ENCODE results near the gene EML6. TPM values are rescaled to one million over a fixed set of nuclear protein-coding genes. Genes with fewer than 3 reads are reported as not detected.
A peak's percentile ranks its signal among the peaks of the same experiment; 100 is the strongest.

The EML6 gene
- total RNA-seq (0.59 TPM), polyA plus RNA-seq (under 1 TPM in 3 of 4 donors, not detected in 1; 0.06 to 0.45 (median 0.22) TPM)

DNA sequence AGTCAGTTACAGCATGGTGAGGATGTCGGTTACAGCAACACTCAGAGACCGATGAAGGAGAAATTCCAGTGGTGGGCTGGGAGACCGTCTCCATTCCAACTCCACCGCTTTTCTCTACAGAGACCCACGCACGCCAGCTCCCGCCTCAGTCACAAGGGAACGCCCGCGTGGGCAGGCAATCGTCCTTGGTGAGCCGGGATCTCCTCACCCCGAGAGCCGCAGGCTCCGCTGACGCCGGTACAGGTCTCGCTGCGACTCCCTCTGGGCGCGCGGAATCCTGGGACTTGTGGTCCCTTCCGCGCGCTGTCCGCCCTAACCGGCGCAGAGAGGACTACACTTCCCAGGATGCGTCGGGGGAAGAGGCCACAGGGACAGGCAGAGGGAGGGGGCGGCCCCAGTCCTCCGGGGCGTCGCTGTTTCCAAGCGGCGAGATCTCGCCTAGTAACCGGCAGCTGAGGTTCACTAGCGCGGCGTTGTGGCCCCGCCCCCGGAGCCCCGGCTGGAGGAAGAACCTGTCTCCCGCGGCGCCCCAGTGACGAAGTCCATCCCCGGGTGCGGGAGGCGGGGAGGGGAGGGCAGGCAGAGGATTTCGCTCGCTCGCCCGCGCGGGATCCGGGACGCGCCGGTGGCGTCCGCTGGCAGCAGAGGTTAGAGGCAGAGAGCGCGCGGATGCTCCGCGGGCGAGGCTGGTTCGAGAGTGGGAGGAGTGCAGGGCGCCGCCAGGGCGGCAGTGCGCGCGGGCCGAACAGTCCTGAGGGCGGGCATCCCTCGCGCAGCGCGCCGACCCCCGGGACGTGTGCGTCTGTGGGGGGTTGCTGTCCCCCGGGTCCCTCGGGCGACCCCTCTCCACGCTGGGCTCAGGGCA, at the start of gene EML6:
TSS of gene EML6 (plus strand) at position 532 of the 865 bp plus-strand sequence. CDS start 1,400 bp downstream, outside the sequence.
- peaks cover 22% of the 10 kb centered on the region for H3K4me1 ChIP-seq (ENCODE audit: control insufficient read depth, insufficient read depth, low read length, poor library complexity, severe bottlenecking)
- ATAC-seq (ENCODE audit: low read depth in 2 of 2) (peak; percentile 98), DNase-seq (peak; percentile 98 to 99 (median 98))
- peaks cover 4 to 21% (median 11%) of the 10 kb centered on the region in 4 donors for H3K4me1 Mint-ChIP-seq
- H3K27ac Mint-ChIP-seq: peak within 1 kb of the TSS; percentile 34 to 72 (median 63)
- peak within 1 kb of the TSS; percentile 94 for H3K4me3 ChIP-seq (ENCODE audit: low read depth, low read length)
- no peaks in the 10 kb centered on the region for H3K9me3 ChIP-seq (ENCODE audit: control insufficient read depth in 2 of 2, low read length in 2 of 2)
- peak within 1 kb of the TSS; percentile 60 for H3K27ac ChIP-seq (ENCODE audit: insufficient read depth, low read length, poor library complexity, severe bottlenecking)
- peak within 1 kb of the TSS; percentile 89 to 97 (median 92) for H3K4me3 Mint-ChIP-seq
- H3K27me3 Mint-ChIP-seq: peaks cover 55% of the 10 kb centered on the region
- peaks cover 0 to 4% (median 0%) of the 10 kb centered on the region in 7 donors for H3K9me3 Mint-ChIP-seq
- H3K36me3 Mint-ChIP-seq: no peaks in the 10 kb centered on the region
- H3K36me3 ChIP-seq (ENCODE audit: control insufficient read depth, insufficient read depth, low read length): no peaks in the 10 kb centered on the region
- H3K27me3 ChIP-seq (ENCODE audit: control insufficient read depth, insufficient read depth, low read length): peaks cover 34% of the 10 kb centered on the region

DNA sequence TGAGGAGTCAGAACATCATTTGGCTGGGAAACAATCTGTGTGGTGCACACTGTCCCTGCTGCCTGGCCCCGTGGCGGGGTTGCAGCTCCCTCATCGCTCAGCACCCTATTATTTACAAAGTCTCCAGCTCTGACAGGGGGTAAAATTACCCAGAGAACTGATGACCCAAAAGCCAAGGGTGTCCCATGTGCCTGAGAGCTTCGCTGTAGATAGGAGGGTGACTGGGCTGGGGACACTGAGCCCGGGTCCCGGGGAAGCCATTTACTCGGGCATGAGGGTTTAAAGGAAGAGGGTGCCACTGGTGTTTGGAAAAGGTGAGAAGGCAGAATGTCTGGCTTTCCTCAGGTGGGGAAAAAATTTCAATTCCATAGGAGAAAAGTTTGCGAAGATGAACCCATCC, 48.2 kb upstream of the EML6 start:
- H3K9me3 Mint-ChIP-seq: peaks cover 0 to 1% (median 0%) of the 10 kb centered on the region in 7 donors
- Histone ChIP-seq H3K27ac (ENCODE audit: insufficient read depth, low read length, poor library complexity, severe bottlenecking) (no peak overlapping the region), H3K27me3 (ENCODE audit: control insufficient read depth, insufficient read depth, low read length) (peaks cover 3% of the 10 kb centered on the region)

DNA sequence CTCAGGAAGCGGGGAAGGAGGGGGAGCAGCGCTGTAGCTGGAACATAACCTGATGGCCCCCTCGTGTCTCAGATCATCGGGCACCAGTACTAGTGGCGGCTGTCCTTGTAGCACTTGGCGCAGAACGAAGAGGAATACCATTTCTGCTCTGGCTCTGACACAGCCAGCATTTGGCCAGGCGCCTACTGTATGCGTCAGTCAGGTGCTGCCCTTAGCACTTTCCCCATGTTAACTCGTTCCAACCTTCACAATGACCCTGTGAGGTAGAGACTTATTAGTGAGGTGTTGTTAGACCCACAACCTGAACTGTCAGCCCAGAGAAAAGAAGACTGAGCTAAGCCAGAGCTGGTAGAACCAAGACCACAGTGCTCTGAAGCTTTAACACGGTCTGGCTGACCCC, 47.7 kb upstream of the EML6 start:
- peaks cover 3% of the 10 kb centered on the region for H3K27me3 ChIP-seq (ENCODE audit: control insufficient read depth, insufficient read depth, low read length)
- H3K27ac ChIP-seq (ENCODE audit: insufficient read depth, low read length, poor library complexity, severe bottlenecking): no peak overlapping the region
- H3K36me3 ChIP-seq (ENCODE audit: control insufficient read depth, insufficient read depth, low read length): no peaks in the 10 kb centered on the region
- Mint-ChIP-seq H3K9me3 (peaks cover 0 to 1% (median 0%) of the 10 kb centered on the region in 7 donors), H3K4me3 (no peak overlapping the region), H3K27me3 (peaks cover 17% of the 10 kb centered on the region), H3K27ac (no peak overlapping the region), H3K36me3 (peaks cover 5% of the 10 kb centered on the region), H3K4me1 (peaks cover 0 to 17% (median 11%) of the 10 kb centered on the region in 4 donors)
- ATAC-seq (ENCODE audit: low read depth in 2 of 2) (no peak), DNase-seq (no peak)
- peaks cover 9% of the 10 kb centered on the region for H3K4me1 ChIP-seq (ENCODE audit: control insufficient read depth, insufficient read depth, low read length, poor library complexity, severe bottlenecking)
- H3K9me3 ChIP-seq (ENCODE audit: control insufficient read depth in 2 of 2, low read length in 2 of 2): no peaks in the 10 kb centered on the region
- H3K4me3 ChIP-seq (ENCODE audit: low read depth, low read length): no peak overlapping the region

More for the DNA sequence above, 48.2 kb upstream of the EML6 start:
- Mint-ChIP-seq H3K27ac (no peak overlapping the region), H3K27me3 (peaks cover 17% of the 10 kb centered on the region), H3K4me1 (peaks cover 0 to 13% (median 9%) of the 10 kb centered on the region in 4 donors), H3K4me3 (no peak overlapping the region), H3K36me3 (peaks cover 10% of the 10 kb centered on the region)
- H3K9me3 ChIP-seq (ENCODE audit: control insufficient read depth in 2 of 2, low read length in 2 of 2): no peaks in the 10 kb centered on the region
- H3K36me3 ChIP-seq (ENCODE audit: control insufficient read depth, insufficient read depth, low read length): peaks cover 3% of the 10 kb centered on the region
- DNase-seq: no peak
- peaks cover 4% of the 10 kb centered on the region for H3K4me1 ChIP-seq (ENCODE audit: control insufficient read depth, insufficient read depth, low read length, poor library complexity, severe bottlenecking)
- ATAC-seq (ENCODE audit: low read depth in 2 of 2): no peak
- no peak overlapping the region for H3K4me3 ChIP-seq (ENCODE audit: low read depth, low read length)

DNA sequence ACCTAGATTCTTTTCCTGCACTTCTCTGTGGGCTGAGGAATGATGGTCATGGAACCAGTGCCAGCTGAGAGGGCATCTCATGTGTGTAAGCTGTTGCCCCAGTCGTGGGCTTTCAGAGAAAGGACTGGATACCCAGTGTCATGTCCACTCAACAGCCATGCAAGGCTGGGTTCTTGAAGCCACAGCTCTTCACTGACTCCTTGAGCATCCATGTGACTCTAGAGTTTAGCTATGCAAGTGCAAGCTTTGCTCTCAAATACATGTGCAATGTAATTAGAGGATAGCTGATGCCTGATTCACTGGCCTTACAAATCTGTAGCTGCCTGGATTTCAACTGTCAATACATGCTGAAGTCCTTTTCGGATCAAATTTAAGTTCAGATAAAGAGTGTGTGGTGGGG, 46.8 kb upstream of the EML6 start:
- no peak for DNase-seq
- Histone ChIP-seq H3K4me3 (ENCODE audit: low read depth, low read length) (no peak overlapping the region), H3K27ac (ENCODE audit: insufficient read depth, low read length, poor library complexity, severe bottlenecking) (no peak overlapping the region), H3K9me3 (ENCODE audit: control insufficient read depth in 2 of 2, low read length in 2 of 2) (no peaks in the 10 kb centered on the region), H3K27me3 (ENCODE audit: control insufficient read depth, insufficient read depth, low read length) (peaks cover 3% of the 10 kb centered on the region), H3K36me3 (ENCODE audit: control insufficient read depth, insufficient read depth, low read length) (no peaks in the 10 kb centered on the region), H3K4me1 (ENCODE audit: control insufficient read depth, insufficient read depth, low read length, poor library complexity, severe bottlenecking) (peaks cover 10% of the 10 kb centered on the region)
- Mint-ChIP-seq H3K27ac (no peak overlapping the region), H3K27me3 (peaks cover 17% of the 10 kb centered on the region), H3K4me1 (peaks cover 4 to 26% (median 13%) of the 10 kb centered on the region in 4 donors), H3K9me3 (peaks cover 0 to 1% (median 0%) of the 10 kb centered on the region in 7 donors), H3K36me3 (no peaks in the 10 kb centered on the region), H3K4me3 (no peak overlapping the region)
- no peak for ATAC-seq (ENCODE audit: low read depth in 2 of 2)

DNA sequence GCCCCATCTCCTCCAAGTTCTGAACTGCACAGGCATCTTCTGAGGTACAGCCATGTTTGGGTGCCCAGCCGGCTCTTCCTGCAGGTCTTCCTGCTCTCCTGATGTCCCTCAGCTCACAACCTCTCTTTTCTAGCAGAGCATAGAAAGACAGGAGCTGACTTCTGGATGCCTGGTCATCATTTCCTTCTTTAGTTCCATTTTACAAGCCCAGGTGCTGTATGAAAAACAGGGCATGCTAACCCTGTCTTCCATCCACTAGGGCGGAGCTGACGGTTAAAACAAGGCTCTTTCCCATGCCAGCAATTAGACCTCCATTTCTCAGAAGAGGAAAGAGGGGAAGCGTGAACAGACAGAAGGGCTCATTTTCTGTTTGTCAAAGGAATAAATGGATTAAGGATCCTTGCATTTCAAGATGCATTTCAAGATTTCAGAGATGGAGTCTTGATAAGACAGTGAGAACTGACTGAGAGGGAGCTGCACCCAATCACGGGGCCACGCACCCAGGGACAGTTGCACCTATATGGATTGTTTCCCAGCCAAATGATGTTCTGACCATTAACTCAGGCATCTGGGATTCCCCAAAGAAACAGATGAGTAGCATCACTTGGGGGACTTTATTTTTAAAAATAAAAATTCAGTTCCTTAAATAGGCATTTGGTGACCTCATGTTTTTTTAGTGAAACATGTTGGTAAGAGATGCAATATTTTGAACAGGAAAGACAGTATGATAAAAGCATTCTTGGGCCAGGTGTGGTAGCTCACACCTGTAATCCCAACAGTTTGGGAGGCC, 45.8 kb upstream of the EML6 start:
- no peak for DNase-seq
- no peak for ATAC-seq (ENCODE audit: low read depth in 2 of 2)
- Histone ChIP-seq H3K4me3 (ENCODE audit: low read depth, low read length) (no peak overlapping the region), H3K27me3 (ENCODE audit: control insufficient read depth, insufficient read depth, low read length) (peaks cover 3% of the 10 kb centered on the region), H3K27ac (ENCODE audit: insufficient read depth, low read length, poor library complexity, severe bottlenecking) (no peak overlapping the region), H3K4me1 (ENCODE audit: control insufficient read depth, insufficient read depth, low read length, poor library complexity, severe bottlenecking) (peaks cover 10% of the 10 kb centered on the region), H3K9me3 (ENCODE audit: control insufficient read depth in 2 of 2, low read length in 2 of 2) (no peaks in the 10 kb centered on the region), H3K36me3 (ENCODE audit: control insufficient read depth, insufficient read depth, low read length) (no peaks in the 10 kb centered on the region)
- Mint-ChIP-seq H3K27ac (no peak overlapping the region), H3K9me3 (peaks cover 0 to 1% (median 0%) of the 10 kb centered on the region in 7 donors), H3K36me3 (no peaks in the 10 kb centered on the region), H3K27me3 (peaks cover 17% of the 10 kb centered on the region), H3K4me1 (peaks cover 7 to 26% (median 13%) of the 10 kb centered on the region in 4 donors), H3K4me3 (no peak overlapping the region)

DNA sequence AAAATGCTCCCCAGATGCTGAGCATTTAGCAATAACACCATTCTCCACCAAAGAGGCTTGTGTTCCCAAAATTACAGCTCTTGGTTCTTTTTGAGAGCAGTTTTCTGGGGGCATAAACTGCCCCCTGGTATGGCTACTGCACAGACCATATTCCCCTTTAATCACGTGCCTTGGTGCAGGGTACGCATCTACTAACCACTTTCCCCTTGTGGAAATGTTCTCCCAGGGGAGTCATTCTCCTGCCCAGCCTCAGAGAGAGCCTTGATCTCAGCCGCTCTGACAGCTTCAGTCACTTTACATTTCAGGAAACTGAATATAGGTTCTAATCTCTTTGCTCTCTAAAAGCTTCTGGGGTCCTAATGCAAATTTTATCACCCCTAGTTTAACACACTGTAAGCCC, 44.7 kb upstream of the EML6 start:
- peaks cover 6% of the 10 kb centered on the region for H3K4me1 ChIP-seq (ENCODE audit: control insufficient read depth, insufficient read depth, low read length, poor library complexity, severe bottlenecking)
- Mint-ChIP-seq H3K4me3 (no peak overlapping the region), H3K4me1 (peaks cover 4 to 17% (median 9%) of the 10 kb centered on the region in 4 donors), H3K9me3 (peaks cover 0 to 1% (median 0%) of the 10 kb centered on the region in 7 donors), H3K27me3 (peaks cover 17% of the 10 kb centered on the region), H3K36me3 (no peaks in the 10 kb centered on the region), H3K27ac (peak overlapping the region in 1 of 3 donors; percentile 15)
- H3K36me3 ChIP-seq (ENCODE audit: control insufficient read depth, insufficient read depth, low read length): no peaks in the 10 kb centered on the region
- no peak overlapping the region for H3K27ac ChIP-seq (ENCODE audit: insufficient read depth, low read length, poor library complexity, severe bottlenecking)
- DNase-seq (no peak), ATAC-seq (ENCODE audit: low read depth in 2 of 2) (no peak)
- no peaks in the 10 kb centered on the region for H3K9me3 ChIP-seq (ENCODE audit: control insufficient read depth in 2 of 2, low read length in 2 of 2)
- no peak overlapping the region for H3K4me3 ChIP-seq (ENCODE audit: low read depth, low read length)
- peaks cover 3% of the 10 kb centered on the region for H3K27me3 ChIP-seq (ENCODE audit: control insufficient read depth, insufficient read depth, low read length)

DNA sequence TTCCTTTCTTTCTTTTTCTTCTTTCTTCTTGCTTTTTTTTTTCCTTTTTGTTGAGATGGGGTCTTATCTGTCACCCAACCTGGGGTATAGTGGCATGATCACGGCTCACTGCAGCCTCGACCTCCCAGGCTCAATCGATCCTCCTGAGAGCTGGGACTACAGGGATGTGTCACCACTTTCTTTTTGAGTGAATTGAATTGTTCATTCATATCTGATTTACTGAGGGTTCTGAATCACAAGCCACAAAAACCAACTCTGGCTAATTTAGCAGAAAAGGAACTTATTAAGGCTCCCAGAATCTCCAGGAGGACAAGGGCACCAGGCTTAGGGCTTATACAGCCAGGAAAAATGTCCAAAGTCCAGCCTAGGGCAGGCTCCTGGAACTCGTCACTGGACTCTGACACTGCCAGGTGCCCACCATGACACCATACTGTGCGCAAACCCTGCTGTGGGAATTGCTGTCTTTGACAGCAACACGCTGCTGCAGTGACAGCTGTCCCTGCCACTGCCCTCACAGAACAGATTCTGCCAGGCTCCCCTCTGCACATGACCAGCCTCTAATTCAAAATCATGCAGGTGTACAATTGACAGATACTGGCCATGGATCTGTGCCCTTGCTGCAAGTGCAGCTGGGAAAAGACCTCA, 42.9 kb upstream of the EML6 start:
- peaks cover 5% of the 10 kb centered on the region for H3K27me3 ChIP-seq (ENCODE audit: control insufficient read depth, insufficient read depth, low read length)
- Mint-ChIP-seq H3K4me3 (peak overlapping the region in 1 of 4 donors; percentile 56), H3K9me3 (no peaks in the 10 kb centered on the region), H3K4me1 (peaks cover 4 to 17% (median 9%) of the 10 kb centered on the region in 4 donors), H3K36me3 (no peaks in the 10 kb centered on the region), H3K27ac (peak overlapping the region in 2 of 3 donors; percentile 48 to 81), H3K27me3 (peaks cover 11% of the 10 kb centered on the region)
- H3K4me3 ChIP-seq (ENCODE audit: low read depth, low read length): peak overlapping the region; percentile 5
- no peaks in the 10 kb centered on the region for H3K9me3 ChIP-seq (ENCODE audit: control insufficient read depth in 2 of 2, low read length in 2 of 2)
- DNase-seq: peak in 1 of 3 donors; percentile 33
- H3K4me1 ChIP-seq (ENCODE audit: control insufficient read depth, insufficient read depth, low read length, poor library complexity, severe bottlenecking): peaks cover 6% of the 10 kb centered on the region
- no peaks in the 10 kb centered on the region for H3K36me3 ChIP-seq (ENCODE audit: control insufficient read depth, insufficient read depth, low read length)
- ATAC-seq (ENCODE audit: low read depth in 2 of 2): peak in 1 of 2 donors; percentile 25
- H3K27ac ChIP-seq (ENCODE audit: insufficient read depth, low read length, poor library complexity, severe bottlenecking): no peak overlapping the region
